ENCODE results near the gene POLD4. TPM values are rescaled to one million over a fixed set of nuclear protein-coding genes. Genes with fewer than 3 reads are reported as not detected.

POLD4 gene
- total and polyA plus RNA-seq, 9 donors = 12.5 to 87.8 (median 47.2) TPM

DNA sequence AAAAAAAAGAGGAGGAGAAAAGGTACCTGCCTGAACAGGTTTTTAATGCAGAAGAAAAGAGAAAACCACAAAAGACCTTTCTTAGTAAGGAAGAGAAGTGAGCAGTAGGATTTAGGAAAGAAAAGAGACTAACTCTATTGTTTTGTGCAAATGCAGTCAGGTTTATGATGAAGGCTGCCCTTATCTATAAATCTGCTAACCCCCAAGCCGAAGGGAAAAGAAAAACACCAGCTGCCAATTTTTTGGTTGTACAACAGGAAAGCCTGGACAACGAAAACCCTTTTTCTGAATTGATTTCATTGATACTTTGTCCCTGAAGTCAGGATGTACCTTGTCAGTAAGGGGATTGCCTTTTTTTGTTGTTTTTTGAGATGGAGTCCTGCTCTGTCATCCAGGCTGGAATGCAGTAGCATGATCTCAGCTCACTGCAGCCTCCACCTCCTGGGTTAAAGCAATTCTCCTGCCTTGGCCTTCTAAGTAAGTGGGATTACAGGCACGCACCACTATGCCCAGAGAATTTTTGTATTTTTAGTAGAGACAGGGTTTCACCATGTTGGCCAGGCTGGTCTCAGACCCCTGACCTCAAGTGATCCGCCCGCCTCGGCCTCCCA is 21.2 kb downstream of the POLD4 start:
- intact Hi-C loops (cut with DNase I) = no loop called here
- WGBS, 3 donors = 84 to 90% (median 87%) methylated on average over 6 of the region's 6 CpGs
- H3K36me3 ChIP-seq = no peaks in the 10 kb centered on the region
- H3K4me3 ChIP-seq = no peak overlapping the region
- no peaks in the 10 kb centered on the region for H3K27me3 ChIP-seq
- H3K4me1 ChIP-seq (ENCODE audit: insufficient read depth) = no peaks in the 10 kb centered on the region
- H3K9me3 ChIP-seq = no peaks in the 10 kb centered on the region
- DNase-seq = no peak
- no peak overlapping the region for H3K27ac ChIP-seq
- TF ChIP-seq POLR2A (IDR thresholded peaks at IDR 0.05) (no peak), EP300 (IDR thresholded peaks at IDR 0.05) (no peak)
- TF ChIP-seq, protein P1, sequence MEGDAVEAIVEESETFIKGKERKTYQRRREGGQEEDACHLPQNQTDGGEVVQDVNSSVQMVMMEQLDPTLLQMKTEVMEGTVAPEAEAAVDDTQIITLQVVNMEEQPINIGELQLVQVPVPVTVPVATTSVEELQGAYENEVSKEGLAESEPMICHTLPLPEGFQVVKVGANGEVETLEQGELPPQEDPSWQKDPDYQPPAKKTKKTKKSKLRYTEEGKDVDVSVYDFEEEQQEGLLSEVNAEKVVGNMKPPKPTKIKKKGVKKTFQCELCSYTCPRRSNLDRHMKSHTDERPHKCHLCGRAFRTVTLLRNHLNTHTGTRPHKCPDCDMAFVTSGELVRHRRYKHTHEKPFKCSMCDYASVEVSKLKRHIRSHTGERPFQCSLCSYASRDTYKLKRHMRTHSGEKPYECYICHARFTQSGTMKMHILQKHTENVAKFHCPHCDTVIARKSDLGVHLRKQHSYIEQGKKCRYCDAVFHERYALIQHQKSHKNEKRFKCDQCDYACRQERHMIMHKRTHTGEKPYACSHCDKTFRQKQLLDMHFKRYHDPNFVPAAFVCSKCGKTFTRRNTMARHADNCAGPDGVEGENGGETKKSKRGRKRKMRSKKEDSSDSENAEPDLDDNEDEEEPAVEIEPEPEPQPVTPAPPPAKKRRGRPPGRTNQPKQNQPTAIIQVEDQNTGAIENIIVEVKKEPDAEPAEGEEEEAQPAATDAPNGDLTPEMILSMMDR (IDR thresholded peaks at IDR 0.05) = no peak

DNA sequence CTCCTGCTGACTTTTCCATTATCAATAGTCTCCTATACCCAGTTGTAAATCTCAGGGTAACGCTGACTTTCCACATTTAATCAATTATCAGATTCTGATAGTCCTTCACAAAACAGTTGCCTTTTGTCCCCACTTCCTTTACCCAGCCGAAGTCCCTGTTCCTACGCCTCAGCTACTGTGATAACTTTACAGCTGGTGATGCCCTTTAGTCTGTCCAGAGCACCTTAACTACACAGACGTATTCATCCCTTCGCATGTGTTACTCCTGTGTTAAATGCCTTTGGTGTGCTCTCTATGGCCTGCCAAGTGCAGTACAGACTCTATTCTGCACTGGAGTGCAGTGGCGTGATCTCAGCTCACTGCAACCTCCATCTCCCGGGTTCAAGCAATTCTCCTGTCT is 29.8 kb downstream of the POLD4 start:
- intact Hi-C loops (cut with DNase I) = loop anchor here in 1 of 4 donors (10.0 kb wide), 1 partner anchor 259 kb away; no protein-coding TSS in a partner anchor
- Histone ChIP-seq H3K4me1 (ENCODE audit: insufficient read depth) (peaks cover 2% of the 10 kb centered on the region), H3K27me3 (no peaks in the 10 kb centered on the region), H3K27ac (no peak overlapping the region), H3K36me3 (no peaks in the 10 kb centered on the region), H3K9me3 (no peaks in the 10 kb centered on the region), H3K4me3 (no peak overlapping the region)
- WGBS, 3 donors = 89 to 95% (median 89%) methylated on average over 7 of the region's 7 CpGs
- DNase-seq = no peak
- TF ChIP-seq EP300 (IDR thresholded peaks at IDR 0.05) = no peak
- TF ChIP-seq POLR2A (IDR thresholded peaks at IDR 0.05) = no peak
- TF ChIP-seq, protein P1 (IDR thresholded peaks at IDR 0.05) = no peak

DNA sequence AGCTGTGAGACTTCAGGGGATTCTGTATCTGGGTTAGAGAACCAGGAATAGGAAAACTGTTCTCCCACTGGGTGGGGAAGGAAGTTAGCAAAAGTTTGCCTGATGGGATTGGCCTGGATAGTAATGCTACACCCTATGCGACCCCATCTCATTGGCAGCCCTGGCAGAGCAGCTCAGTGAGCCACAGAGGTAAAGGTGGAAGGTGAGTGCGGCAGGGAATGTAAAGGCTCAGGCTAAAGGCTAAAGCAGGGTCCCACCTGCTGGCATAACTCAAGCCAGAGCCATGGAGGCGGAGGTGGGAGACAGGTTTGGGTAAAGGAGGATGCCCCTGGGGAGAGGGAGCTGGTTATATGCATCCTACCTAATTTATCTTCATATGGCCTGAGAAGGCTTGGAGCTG is 31.3 kb downstream of the POLD4 start:
- 96 to 98% (median 97%) methylated on average over 3 of the region's 3 CpGs for WGBS, 3 donors
- Histone ChIP-seq H3K36me3 (no peaks in the 10 kb centered on the region), H3K27me3 (no peaks in the 10 kb centered on the region), H3K4me1 (ENCODE audit: insufficient read depth) (peaks cover 2% of the 10 kb centered on the region), H3K27ac (no peak overlapping the region), H3K9me3 (no peaks in the 10 kb centered on the region), H3K4me3 (no peak overlapping the region)
- DNase-seq = no peak
- intact Hi-C loops (cut with DNase I) = loop anchor here in 1 of 4 donors (10.0 kb wide), 1 partner anchor 257 kb away; no protein-coding TSS in a partner anchor
- TF ChIP-seq, protein P1 (IDR thresholded peaks at IDR 0.05) = no peak
- TF ChIP-seq POLR2A (IDR thresholded peaks at IDR 0.05) (no peak), EP300 (IDR thresholded peaks at IDR 0.05) (no peak)

DNA sequence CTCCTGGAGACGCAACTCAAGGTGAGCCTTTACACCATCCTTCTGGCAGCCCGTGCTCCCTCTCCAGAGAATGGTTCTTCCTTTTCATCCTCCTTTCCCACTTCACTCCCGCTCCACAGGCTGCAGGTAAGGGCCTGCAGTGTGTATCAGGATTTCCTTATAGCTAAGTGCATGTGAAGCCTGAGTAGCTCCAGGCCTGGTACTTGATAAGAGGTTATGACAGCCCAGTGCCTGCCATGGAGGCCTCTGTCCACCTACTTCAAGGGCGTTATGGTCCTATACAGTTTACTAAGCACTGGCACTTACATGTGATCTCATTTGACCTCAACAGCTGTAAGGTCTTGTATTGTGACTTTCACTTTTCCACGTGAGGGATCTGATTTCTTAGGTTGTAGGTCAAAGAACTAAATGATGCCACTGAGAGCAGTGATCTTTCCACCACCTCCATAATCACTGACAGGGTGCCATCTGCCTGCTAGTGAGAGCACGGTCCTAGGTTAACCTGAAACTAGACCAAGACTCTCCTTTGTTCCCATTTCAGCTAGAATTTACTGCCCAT is 32.0 kb downstream of the POLD4 start:
- H3K27ac ChIP-seq = no peak overlapping the region
- H3K9me3 ChIP-seq = no peaks in the 10 kb centered on the region
- 88 to 92% (median 91%) methylated on average over 6 of the region's 6 CpGs for WGBS, 3 donors
- no peak for DNase-seq
- H3K27me3 ChIP-seq = no peaks in the 10 kb centered on the region
- intact Hi-C loops (cut with DNase I) = loop anchor here in 1 of 4 donors (10.0 kb wide), 1 partner anchor 257 kb away; no protein-coding TSS in a partner anchor
- H3K4me1 ChIP-seq (ENCODE audit: insufficient read depth) = peaks cover 2% of the 10 kb centered on the region
- H3K36me3 ChIP-seq = no peaks in the 10 kb centered on the region
- TF ChIP-seq EP300 (IDR thresholded peaks at IDR 0.05) (no peak), POLR2A (IDR thresholded peaks at IDR 0.05) (no peak)
- TF ChIP-seq, protein P1 (IDR thresholded peaks at IDR 0.05) = no peak
- H3K4me3 ChIP-seq = no peak overlapping the region
